Parathyroid adenoma (tissue), 2 donors: ENCODE measurements around the gene HLA-DMA.

Experiments
- H2AFZ ChIP-seq: fragments of 300-600 bp; sonication (generic); one replicate; pipeline ENCODE4 v1.7.0; 2017; ENCODE audit warnings: antibody characterized with exemption, mild to moderate bottlenecking
- H3K27ac ChIP-seq: fragments of 300-600 bp; sonication (generic); one replicate; pipeline ENCODE4 v1.7.0; 2017
- H3K27me3 ChIP-seq: fragments of 300-600 bp; sonication (generic); one replicate; pipeline ENCODE4 v1.7.0; 2017; ENCODE audit warnings: low read length; ENCODE audit not compliant: control insufficient read depth, insufficient read depth
- H3K36me3 ChIP-seq: fragments of 300-600 bp; sonication (generic); one replicate; pipeline ENCODE4 v1.7.0; 2017; ENCODE audit warnings: low read length; ENCODE audit not compliant: control insufficient read depth, insufficient read depth
- H3K4me1 ChIP-seq: fragments of 300-600 bp; sonication (generic); one replicate; pipeline ENCODE4 v1.7.0; 2017; ENCODE audit warnings: control low read depth
- H3K4me2 ChIP-seq: fragments of 300-600 bp; sonication (generic); one replicate; pipeline ENCODE4 v1.7.0; 2017; ENCODE audit warnings: low read length
- H3K4me3 ChIP-seq: fragments of 300-600 bp; sonication (generic); one replicate; pipeline ENCODE4 v1.7.0; 2017; ENCODE audit warnings: low read depth, low read length
- H3K79me2 ChIP-seq: fragments of 300-600 bp; sonication (generic); one replicate; pipeline ENCODE4 v1.7.0; 2017; ENCODE audit warnings: control low read depth
- H3K9ac ChIP-seq: fragments of 300-600 bp; sonication (generic); one replicate; pipeline ENCODE4 v1.7.0; 2017; ENCODE audit warnings: mild to moderate bottlenecking
- H3K9me3 ChIP-seq: fragments of 300-600 bp; sonication (generic); one replicate; pipeline ENCODE4 v1.7.0; 2017; ENCODE audit warnings: low read length; ENCODE audit not compliant: control insufficient read depth
- TF ChIP-seq, protein P1 (sequence below): fragments of 300-600 bp; sonication (generic); IDR thresholded peaks from one replicate; pipeline ENCODE4 v1.7.0; 2017; ENCODE audit warnings: antibody characterized with exemption, mild to moderate bottlenecking
- donor health status: primary hyperparathyroidism.

HLA-DMA gene

DNA sequence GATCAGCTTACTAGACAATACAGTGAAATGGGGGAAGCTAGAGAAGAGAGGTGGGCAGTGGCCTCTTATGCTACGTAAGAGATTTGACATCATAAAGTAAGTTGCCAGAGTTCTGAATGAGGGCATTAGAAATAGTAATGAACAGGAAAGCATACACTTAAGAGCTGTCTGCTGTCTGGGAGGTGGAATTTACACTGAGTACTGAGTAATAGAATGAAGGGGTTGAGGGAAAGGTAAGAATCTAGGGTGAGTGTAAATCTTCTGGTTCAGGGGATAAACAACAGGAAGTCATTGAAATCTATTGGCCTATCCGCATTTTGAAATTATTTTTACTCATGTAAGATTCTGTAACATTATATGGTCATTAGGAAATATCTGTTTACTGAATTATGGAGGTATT is 47.8 kb downstream of the HLA-DMA start:
- H3K9me3 ChIP-seq: no peaks in the 10 kb centered on the region
- H3K4me2 ChIP-seq: no peak overlapping the region
- no peak overlapping the region for H3K9ac ChIP-seq
- no peaks in the 10 kb centered on the region for H3K27me3 ChIP-seq
- no peak overlapping the region for H2AFZ ChIP-seq
- H3K4me3 ChIP-seq: no peak overlapping the region
- H3K27ac ChIP-seq: no peak overlapping the region
- TF ChIP-seq, protein P1, sequence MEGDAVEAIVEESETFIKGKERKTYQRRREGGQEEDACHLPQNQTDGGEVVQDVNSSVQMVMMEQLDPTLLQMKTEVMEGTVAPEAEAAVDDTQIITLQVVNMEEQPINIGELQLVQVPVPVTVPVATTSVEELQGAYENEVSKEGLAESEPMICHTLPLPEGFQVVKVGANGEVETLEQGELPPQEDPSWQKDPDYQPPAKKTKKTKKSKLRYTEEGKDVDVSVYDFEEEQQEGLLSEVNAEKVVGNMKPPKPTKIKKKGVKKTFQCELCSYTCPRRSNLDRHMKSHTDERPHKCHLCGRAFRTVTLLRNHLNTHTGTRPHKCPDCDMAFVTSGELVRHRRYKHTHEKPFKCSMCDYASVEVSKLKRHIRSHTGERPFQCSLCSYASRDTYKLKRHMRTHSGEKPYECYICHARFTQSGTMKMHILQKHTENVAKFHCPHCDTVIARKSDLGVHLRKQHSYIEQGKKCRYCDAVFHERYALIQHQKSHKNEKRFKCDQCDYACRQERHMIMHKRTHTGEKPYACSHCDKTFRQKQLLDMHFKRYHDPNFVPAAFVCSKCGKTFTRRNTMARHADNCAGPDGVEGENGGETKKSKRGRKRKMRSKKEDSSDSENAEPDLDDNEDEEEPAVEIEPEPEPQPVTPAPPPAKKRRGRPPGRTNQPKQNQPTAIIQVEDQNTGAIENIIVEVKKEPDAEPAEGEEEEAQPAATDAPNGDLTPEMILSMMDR: no peak
- no peaks in the 10 kb centered on the region for H3K36me3 ChIP-seq
- H3K4me1 ChIP-seq: no peaks in the 10 kb centered on the region
- H3K79me2 ChIP-seq: no peaks in the 10 kb centered on the region

DNA sequence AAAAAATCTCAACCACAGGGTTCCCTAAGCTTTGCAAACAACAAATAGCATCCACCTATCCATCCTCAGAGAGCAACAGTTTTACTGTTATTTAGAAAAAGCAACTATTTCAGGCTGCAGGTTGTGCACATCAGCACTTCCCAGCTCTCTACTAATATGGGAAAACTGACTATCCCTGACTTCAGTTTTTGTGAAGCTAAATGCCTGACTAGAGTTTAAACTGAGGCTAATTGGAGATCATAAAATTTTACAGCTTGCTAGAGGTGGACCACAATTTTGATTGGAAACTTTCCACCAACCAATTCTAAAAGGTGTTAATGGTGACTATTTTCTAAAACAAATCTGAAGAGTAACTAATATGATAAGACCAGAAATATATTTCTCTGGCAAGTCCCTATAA is 48.9 kb downstream of the HLA-DMA start:
- Histone ChIP-seq H3K79me2 (no peaks in the 10 kb centered on the region), H3K9me3 (no peaks in the 10 kb centered on the region), H3K27me3 (no peaks in the 10 kb centered on the region), H3K9ac (no peak overlapping the region), H3K4me2 (no peak overlapping the region), H3K27ac (no peak overlapping the region), H3K36me3 (no peaks in the 10 kb centered on the region), H3K4me3 (no peak overlapping the region), H2AFZ (no peak overlapping the region), H3K4me1 (no peaks in the 10 kb centered on the region)
- TF ChIP-seq, protein P1: no peak
